NCI-H1092 treated with DMSO at 0.1 percent for 48 hours (cell line): Measurements from ENCODE around the gene OTOG.

Experiments used
- DNase-seq: peaks from one replicate; lab custom pipeline; 2025; lab: John Stamatoyannopoulos, UW

The OTOG gene

DNA sequence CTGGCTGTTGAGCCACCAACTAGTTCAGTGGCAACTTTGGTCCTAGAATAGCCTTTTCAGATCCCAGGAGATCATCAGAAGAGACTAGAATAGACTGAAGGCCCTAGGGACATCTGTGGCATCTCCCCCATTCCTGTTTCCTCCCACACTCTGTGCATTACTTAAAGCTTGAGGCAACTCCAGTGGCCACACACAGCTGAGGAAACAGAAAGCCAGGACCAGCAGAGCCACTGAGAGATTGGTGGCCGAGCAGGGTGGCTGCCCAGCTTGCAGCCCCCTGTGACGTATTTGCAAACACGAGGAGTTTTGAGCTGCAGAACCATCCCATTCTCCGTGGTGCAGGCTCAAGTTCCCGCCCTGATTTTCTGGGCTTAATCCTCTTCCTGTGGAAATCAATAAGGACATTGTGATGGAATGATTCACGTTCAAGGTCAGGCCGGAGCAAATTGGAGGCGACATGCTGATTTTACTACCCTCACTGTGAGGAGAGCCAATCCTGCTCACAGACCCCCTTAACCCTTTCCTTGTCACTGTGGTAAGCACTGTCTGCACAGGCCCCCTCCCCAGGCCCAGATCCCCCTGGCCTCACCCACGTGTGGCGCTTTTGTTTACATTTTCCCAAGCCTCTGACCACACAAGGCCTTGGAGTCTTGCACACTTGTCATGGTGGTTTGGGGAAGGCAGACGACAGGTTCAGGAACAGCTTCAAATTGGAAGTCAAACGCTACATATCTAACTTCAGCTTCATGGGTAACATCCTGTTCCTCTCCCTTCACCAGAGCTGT, 103.3 kb downstream of the OTOG start:
- no peak for DNase-seq

DNA sequence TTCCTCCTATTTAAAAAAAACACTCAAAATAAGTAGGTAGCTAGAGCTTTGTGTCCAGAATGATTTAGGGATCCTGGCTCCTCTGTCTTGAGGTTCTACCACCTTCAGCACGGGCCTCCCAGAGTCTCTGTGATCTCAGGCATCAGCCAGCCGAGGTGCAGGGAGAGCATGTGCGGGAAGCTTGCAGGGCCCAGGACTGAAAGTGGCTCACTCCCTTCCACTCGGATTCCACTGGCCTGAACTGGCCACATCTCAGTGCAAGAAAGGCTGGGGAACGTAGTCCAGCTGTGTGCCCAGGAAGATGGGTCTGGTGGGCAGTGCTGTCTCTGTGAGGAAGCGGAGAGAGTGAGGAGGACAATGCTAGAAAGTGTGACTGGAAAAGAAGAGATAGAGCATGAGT, 104.0 kb downstream of the OTOG start:
- DNase-seq = no peak

DNA sequence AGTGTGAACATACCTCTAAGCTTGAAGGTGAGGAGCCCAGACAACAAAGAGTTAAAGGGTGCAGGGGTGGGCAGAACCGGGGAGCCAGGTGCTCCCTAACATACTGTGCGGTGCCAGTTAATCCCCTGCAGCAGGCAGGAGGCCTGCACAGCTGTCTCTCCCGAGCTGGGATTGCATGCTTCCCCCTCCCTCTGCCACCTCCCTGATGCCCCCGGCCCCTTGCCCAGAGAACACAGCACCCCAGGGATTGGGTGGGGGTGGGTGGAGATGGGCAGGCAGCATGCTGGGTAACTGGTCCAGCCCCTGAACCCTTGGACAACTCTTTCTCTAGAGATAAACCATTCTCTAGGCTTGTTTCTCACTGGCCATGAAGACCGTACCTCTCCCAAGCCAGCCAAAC, 104.6 kb downstream of the OTOG start:
- no peak for DNase-seq

DNA sequence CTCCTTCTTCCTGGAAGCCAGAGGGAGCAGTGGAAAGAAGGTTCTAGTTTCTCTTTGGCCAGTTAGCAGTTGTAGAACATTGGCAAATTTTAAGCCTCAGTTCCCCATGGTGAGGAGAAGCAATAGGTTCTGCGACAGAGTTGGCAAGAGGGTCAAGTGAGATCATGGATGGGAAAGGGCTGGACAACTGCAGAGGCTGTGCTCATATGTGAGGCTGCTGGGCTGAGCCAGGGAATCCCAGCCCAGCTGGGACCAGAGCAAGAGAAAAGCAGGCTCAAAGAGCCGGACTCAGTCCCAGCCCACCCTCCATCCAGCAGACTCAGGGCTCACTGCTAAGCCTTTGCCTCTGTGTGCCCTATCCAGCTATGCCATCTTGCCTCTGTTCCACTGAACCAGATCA, 105.5 kb downstream of the OTOG start:
- no peak for DNase-seq

DNA sequence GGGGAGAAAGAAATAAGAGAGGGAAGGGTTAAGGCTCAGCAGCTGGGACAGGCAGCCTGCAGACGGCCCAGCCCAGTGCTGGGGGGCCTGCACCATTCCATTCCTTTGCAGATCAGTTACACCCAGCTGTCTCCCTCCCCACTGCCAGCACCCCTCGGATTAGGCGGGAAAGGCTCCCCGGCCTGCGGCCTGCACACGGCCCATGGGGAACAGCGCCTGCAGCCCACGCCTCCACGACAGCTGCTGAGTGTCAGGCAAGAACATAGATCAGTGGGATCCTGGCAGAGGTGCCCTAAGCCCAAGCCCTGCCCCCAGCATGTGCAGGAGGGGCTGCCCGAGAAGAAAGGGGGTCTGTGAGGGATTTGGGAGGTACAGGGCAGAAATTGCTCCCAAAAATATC, 106.6 kb downstream of the OTOG start:
- DNase-seq = no peak

DNA sequence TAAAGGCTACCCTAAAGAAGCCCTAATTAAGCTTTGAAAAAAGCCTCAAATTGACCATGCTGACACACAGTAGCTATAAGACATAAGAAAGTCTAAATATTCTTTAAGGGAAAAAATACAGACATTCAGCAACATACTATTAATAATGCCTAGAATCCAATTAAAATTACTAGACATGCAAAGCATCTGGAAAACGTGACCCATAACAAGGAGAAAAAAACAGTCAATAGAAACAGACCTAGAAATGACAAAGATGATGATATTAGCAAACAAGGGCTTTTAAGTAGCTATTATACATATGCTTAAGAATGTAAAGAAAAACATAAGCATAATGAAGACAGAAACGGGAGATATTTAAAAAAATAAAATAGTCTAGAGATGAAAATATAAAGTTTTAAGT, 108.6 kb downstream of the OTOG start:
- DNase-seq = no peak

DNA sequence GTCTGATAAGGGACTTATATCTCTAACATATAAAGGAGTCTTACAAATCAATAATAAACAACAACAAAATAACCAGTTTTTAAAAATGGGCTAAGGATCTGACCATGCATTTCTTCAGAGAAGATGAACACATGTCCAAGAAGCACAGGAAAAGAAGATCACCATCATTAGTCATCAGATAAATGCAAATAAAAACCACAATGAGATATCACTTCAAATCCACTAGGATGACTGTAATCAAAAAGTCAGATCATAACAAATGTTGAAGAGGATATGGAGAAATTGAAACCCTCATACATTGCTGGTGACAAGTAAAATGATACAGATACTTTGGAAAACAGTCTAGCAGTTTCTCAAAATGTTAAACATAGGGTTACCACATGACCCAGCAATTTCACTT, 111.2 kb downstream of the OTOG start:
- no peak for DNase-seq

DNA sequence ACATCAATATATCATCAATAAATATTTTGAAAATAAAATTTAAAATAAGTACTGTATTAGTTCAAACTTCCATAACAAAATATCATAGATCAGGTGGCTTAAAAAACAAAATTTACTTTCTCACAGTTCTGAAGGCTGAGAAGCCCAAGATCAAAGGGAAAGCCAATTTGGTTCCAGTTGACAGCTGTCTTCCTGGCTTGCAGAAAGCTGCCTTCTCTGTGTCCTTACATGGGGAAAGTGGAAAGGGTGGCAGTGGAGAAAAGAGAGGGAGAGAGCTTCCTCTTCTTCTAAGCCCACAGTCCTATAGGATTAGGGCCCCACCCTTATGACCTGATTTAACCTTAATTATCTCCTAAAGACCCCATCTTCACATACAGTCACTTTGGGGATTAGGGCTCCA, 121.1 kb downstream of the OTOG start:
- DNase-seq = no peak

DNA sequence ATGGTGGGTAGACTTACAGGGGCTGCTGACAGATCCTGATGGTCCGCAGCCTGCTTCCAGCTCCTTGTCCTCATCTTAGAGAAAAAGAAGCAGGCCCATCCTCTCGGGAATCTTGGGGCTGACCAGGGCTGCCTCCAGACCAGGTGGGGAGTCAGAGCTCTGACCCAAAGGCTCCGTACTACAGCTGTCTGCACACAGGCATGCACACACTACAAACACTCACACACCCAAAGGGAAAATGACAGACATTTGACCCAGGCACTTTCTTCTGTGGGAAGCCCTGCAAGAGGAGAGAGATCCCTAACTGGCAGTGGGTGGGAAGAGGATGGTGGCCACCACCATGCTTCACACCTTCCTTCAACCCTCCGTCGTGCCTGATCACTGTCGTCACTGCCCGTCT, 125.4 kb downstream of the OTOG start:
- no peak for DNase-seq

DNA sequence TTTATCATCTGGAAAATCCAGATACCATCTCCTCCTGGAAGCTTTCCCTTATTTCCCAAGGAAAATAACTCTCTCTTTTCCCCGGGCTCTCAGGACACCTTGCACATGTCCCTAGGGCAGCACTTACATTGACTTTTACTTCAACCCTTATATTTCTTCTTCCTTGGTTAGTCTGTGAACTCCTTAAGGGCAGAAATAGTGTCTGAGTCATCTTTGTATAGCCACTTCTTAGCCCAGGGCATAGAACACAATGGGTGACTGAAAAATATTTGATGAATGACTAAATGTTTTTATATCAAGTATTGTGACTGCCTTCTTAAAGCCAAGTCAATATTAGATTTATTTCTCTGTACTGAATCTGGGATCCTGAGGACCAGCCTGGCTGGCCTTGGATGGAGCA, 126.9 kb downstream of the OTOG start:
- no peak for DNase-seq

DNA sequence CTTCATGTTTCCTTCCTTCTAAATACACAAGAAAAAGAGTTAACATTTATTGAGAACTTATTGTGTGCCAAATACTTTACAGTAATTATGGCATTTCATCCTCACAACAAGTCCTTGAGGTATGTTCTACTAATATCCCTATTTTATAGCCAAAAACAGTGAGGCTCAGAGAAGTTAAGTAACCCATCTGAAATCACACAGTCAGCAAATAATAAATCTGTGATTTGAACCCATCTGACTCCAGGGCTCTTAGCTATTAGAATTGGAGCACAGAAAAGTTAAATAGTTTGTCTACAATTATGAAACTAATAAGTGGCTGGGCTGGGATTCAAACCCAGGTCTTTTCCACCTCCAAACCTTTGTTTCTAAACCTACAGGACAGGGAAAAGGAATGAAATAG, 135.8 kb downstream of the OTOG start:
- DNase-seq = no peak

DNA sequence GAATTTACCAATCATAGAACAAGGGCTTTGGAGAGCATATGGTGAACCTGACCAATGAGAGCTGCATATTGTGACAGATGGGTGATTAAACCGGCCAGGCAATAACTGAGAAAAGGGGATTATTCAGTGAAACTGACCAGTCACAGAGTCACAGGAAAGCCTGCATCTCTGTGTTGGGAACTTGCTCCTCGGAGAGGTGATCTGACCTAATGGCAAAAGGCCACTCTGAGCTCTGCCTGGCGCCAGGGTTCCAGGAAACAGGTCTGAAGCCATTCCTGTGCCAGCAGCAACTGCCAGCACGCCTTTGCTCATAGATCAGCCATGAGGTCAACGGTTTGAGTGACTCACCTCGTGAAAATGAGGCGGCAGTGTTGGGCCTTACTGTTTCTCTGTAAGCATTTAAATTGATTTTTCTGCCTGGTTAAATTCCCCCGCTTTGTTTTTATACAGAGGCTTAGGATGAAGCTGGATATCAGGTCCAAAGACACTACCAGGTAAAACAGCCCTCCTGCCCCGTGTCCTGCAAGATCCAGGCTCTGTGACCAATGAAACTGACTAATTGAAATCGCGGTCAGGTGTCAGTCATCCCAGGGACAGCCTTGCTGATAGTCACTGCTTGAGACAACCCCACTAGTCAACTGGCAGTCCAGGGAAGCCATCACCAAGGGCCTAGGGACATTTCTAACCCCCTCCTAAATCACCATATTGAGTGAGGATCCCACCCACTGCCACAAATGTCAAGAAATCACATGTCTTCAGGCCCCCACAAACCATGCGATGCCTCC, 136.5 kb downstream of the OTOG start:
- DNase-seq = no peak

DNA sequence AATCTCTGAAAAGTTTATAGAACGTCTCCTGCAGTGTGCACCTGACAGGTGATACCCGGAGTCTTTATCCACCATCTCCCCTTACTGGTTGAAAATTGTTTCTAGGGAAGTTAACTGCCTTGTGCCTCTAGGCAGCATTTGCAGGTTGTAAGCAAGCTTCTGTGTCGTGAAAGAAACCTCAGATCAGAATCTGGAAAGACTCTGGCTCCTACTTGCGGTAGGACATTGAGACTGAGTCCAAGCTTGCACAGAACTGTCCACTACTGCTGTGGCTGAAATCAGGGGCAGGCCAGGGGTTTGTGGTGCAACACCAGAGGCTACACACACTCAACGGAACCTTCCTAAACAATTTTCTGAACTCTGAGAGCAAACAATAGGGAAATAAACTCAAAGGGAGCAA, 137.5 kb downstream of the OTOG start:
- no peak for DNase-seq

DNA sequence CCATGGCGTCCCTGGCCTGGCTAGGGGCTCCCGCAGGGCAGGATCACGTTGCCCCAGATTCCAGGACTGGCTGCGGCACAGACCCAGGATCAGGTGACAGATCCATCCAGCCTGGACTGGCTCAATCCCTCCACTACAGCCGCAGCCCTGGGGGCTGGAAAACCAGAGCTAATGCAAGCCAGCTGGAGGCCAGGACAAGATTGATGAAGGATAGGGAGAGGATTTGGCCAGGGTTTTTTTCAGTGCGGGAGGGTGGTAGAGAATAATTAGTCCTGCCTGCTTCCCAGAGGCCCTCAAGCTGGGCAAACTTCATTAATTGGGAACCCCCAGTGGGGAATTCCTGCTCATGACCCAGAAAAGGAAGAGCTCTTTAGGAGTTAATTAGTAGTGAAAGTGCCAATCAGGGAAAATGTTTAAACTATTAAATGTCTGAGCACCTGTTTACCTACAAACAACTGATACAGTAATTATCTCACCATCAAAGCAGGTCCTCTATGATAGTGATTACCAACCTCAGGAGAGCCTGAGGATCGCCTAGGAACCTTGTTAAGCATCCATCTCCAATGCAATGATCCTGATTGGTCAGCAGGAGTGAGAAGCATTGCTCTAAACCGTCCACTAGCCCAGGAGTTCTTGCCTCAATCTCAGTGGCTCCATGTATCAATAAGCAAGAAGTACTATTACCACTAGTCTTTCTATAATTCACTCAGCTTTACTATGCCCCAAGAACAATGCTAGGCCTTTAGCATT, 139.3 kb downstream of the OTOG start:
- no peak for DNase-seq

DNA sequence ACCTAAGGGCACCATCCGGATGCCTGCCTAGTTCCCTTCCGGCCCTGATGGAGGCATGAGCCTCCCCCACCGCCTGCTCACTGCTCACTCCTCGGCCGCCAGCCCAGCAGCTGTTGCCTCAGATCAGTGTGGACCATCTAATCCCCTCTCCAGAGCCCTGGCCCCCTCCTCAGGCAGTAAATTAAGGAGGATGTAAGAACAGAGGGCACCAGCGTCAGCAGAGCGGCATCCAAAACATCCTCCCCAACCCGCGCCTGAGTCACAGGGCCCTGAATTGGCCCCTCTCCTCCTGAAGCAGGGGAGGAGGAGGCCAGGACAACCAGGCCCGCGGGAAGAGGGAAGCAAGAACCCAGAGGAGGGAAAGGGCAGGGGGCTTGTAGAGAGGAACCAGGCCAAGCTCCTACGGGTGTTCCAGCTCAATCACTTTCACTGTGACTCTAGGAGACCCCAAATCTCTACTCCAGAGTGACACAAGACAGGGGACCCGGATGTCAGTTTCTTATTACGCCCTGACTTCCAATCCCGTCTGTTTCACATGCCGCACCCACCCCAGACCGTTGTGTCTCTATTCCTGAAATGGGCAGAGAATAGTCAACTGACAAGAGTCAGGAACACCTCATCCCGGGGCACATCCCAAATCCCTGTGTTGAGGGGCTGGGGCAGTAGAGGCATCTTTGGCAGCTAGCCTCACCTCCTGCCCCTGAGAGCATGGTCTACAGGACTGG, 141.0 kb downstream of the OTOG start:
- no peak for DNase-seq

DNA sequence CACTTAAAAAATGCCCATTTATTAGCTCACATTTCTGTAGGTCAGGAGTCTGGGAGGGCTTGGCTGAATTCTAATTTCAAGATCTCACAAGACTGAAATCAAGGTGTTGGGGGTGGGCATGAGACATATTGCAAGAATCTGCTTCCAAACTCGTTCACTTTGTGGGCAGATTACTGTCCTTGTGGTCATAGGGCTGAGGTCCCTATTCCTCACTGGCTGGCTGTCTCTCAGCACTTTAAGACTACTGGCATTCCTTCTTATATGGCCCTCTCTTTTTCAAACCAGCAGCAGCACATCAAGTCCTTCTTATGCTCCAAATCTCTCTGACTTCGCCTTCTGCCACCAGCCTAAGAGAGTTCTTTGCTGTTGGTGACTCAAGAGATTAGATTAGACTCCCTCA, 144.5 kb downstream of the OTOG start:
- DNase-seq = no peak

DNA sequence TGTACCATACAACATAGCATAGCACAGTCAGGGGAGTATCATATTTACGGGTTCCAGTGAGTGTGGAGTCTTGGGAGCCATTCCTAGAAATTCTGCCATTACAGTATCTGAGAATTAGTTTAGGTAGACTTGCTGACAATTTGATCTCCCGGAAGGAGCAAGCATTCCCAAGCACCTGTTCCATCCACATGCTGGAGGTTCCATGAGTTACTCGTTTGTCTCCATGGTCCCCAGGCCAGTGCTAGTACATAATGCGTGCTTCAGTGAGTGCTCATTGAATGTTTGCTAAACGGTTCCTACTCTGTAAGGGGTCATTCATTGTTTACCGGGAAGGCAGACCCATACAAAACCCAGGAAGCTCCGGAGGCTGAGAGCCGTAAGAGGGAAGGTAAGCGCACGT, 144.9 kb downstream of the OTOG start:
- DNase-seq = no peak

DNA sequence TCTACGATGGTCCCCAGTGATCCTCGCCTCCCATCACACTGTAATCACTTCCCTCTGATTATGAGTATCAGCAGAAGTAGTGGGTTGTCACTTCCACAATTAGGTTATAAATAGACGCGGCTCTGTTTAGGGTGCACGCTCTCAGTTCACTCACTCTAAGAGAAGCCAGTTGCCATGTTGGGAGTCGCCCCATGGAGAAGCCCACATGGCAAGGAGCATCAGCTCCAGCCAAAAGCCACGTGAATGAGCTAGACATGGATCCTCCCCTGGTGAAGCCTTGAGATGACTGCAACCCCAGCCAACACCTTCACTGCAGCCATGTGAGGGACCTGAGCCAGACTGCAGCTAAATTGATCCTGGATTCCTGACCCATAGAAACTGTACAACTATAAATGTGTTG, 145.9 kb downstream of the OTOG start:
- no peak for DNase-seq

DNA sequence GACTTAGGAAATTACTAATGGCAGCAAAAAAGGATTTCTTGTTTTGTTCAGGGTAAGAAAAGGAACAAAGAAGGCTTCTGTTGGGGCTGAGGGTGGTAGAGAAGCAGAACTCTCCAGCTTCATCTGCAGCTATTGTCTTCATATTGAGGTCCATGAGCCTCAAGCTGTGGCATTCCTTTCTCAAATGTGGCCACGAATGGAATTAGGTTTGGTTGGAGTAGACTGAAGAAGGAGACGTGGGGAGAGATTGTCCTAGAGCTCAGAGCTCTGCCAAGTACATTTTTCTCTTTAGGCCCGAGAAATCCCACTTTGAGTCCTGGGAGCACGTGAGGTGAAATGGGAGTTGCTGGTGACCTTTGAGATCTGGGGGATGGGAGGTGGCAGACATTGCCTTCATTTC, 146.5 kb downstream of the OTOG start:
- no peak for DNase-seq

DNA sequence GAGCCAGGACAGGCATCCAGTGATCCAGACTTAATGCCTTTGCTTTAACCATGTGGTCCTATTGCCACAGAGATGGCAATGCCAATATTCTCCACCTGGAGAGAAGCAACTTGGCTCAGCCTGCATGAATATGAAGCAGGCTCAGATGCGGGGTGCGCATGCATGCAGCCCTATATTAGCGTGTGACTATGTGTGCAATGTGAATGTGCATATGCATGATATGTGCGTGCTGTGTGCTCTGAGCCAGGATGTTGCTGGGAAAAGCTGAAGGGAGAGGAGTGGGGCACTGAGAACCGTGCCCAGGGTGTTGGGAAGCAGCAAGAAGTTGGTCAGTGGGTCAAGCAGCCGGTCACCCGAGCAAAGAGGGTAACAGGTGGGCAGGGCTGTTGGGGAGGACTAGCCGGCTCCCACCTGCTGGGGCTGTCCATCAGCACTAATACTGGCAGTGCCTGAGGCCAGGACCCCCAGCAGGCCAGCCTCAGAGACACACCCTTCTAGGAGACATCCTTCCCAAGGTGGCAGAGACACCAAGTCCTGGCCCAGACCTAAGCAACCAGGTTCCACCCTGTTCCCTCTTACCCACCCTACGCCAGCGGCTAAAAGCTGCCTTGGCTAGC, 147.5 kb downstream of the OTOG start:
- DNase-seq = no peak

DNA sequence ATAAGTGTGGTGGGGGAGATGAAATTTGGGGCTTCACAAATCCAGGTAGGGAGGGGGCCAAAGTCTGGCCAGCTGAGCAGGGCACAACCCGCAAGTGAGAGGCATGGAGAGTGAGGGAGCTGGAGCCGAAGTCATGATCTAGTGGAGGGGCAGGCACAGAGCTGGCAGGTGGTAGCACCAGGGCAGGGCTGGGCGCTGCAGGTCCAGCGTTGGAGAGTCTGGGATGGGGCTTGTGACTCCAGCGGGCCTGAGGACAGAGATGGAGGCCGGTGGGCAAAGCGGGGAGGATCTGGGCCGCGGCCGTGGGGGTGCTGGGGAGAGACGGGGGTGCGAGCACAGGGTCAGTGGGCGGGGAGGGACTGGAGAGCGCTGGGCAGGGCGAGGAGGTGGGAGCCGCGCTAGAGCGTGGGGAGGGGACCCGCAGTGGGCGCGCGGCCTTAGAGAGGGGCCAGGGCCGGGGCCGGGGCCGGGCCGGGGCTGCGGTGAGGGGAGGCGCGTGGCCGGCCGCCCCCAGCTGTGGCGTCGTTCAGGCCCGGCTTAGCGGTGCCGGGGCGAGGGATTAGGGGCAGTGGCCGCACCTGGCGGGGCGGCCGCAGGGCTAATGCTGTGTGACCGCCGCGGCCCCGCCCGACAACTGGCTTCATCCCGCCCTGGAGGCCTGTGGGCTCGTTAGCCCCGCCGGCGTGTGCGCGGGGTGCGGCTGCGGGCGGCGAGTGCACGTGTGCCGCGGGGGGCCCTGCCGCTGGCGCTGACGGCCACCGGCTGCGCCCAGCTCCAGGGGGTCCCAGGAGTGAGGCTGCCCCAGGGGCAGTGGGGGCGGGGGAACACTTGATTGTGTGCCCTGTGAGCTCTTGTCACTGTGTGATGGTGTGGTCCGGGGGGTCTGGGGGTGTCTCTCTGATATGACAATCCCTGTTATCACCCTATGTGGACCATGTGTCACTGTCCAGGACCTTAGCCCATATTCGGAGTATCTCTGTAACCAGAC, 148.7 kb downstream of the OTOG start:
- DNase-seq = no peak
